ENCODE results near the gene KRAS. TPM values are rescaled to one million over a fixed set of nuclear protein-coding genes. Genes with fewer than 3 reads are reported as not detected.

KRAS gene
- total and polyA plus RNA-seq, 2 experiments from 2014 or later = 14.2 to 44.6 TPM

DNA sequence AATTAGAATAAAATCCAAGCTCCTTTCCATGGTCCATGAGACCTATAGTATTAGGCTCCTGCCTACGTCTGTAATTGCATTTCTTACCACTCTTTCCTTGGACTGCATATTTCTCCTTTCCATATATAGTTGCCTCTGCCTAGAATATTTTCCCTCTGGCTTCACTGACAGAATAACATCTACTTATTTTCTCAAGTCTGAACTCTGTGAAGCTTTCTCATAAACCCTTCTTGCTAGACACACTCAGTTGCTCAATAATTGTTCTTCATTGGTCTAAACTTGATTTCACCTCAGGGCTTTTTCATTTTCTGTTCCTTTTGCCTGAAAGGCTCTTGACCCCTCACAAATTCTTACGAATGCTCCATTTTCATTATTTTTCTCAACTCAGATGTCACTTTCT, 36.9 kb upstream of the KRAS start:
- Histone ChIP-seq H3K4me2 (ENCODE audit: unreplicated experiment) (no peak overlapping the region), H3K9ac (no peak overlapping the region), H3K4me1 (ENCODE audit: insufficient read depth) (no peaks in the 10 kb centered on the region), H2AFZ (no peak overlapping the region), H3K79me2 (ENCODE audit: insufficient read depth) (no peaks in the 10 kb centered on the region), H3K27ac (no peak overlapping the region), H3K27me3 (replicated peaks; ENCODE audit: insufficient read depth) (no peaks in the 10 kb centered on the region), H3K4me3 (no peak overlapping the region), H3K36me3 (ENCODE audit: low read depth) (no peaks in the 10 kb centered on the region), H4K20me1 (ENCODE audit: insufficient read depth) (no peaks in the 10 kb centered on the region), H3F3A (ENCODE audit: insufficient read depth) (no peaks in the 10 kb centered on the region), H3K9me3 (ENCODE audit: low read depth) (no peaks in the 10 kb centered on the region), H3K9me2 (ENCODE audit: insufficient read depth) (no peaks in the 10 kb centered on the region)
- no peak for DNase-seq
- no peak for TF ChIP-seq EZH2phosphoT487 (IDR thresholded peaks at IDR 0.05; ENCODE audit: insufficient read depth, low read depth)
- no peak for TF ChIP-seq EZH2 (IDR thresholded peaks at IDR 0.05; ENCODE audit: insufficient read depth, poor library complexity, severe bottlenecking)
- WGBS, 2 experiments (ENCODE audit: low coverage in 1 of 2, low lambda C conversion rate in 2 of 2, missing lambda C conversion rate in 2 of 2) = 49 to 50% methylated on average over 2 of the region's 2 CpGs
- in situ Hi-C loops (cut with MboI) = no loop called here

DNA sequence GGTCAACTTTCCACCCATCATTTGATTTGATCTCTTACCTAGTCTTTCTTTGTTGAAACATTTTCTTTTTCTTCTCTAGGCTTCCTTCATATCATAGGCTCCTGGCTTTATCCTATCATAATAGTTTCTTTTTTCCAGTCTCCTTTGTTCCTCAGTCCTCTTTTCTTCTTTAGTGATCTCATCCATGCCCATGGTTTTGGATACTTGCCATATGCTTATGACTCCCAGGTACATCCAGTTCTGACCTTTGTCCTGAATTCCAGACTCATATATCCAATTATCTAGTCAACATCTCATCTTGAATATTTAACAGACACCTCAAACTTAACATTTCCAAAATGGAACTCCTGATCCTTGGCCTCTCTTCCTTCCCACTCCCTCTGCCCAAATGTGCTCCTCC, 36.1 kb upstream of the KRAS start:
- Histone ChIP-seq H3K9me3 (ENCODE audit: low read depth) (no peaks in the 10 kb centered on the region), H3K9ac (no peak overlapping the region), H3K36me3 (ENCODE audit: low read depth) (no peaks in the 10 kb centered on the region), H3K4me3 (no peak overlapping the region), H3K27ac (no peak overlapping the region), H3K4me1 (ENCODE audit: insufficient read depth) (no peaks in the 10 kb centered on the region), H3K27me3 (replicated peaks; ENCODE audit: insufficient read depth) (no peaks in the 10 kb centered on the region), H2AFZ (no peak overlapping the region), H4K20me1 (ENCODE audit: insufficient read depth) (no peaks in the 10 kb centered on the region), H3K9me2 (ENCODE audit: insufficient read depth) (no peaks in the 10 kb centered on the region), H3F3A (ENCODE audit: insufficient read depth) (no peaks in the 10 kb centered on the region), H3K79me2 (ENCODE audit: insufficient read depth) (no peaks in the 10 kb centered on the region), H3K4me2 (ENCODE audit: unreplicated experiment) (no peak overlapping the region)
- no peak for TF ChIP-seq EZH2phosphoT487 (IDR thresholded peaks at IDR 0.05; ENCODE audit: insufficient read depth, low read depth)
- TF ChIP-seq EZH2 (IDR thresholded peaks at IDR 0.05; ENCODE audit: insufficient read depth, poor library complexity, severe bottlenecking) = no peak
- DNase-seq = no peak
- in situ Hi-C loops (cut with MboI) = no loop called here

DNA sequence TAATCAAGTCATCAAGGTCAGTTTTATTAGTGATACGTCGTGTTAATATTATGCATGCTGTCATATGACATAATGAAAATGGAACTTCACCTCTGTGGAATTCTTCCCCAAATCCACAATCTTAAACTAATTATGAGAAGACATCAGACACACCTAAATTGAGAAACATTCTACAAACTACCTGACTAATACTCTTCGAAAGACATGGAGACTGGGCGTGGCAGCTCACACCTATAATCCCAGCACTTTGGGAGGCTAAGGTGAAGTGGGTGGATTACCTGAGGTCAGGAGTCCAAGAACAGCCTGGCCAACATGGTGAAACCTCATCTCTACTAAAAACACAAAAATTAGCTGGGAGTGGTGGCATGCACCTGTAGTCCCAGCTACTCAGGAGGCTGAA, 33.3 kb upstream of the KRAS start:
- H2AFZ ChIP-seq = no peak overlapping the region
- 93 to 96% methylated on average over 4 of the region's 4 CpGs for whole genome bisulfite sequencing, 2 experiments (ENCODE audit: low coverage in 1 of 2, low lambda C conversion rate in 2 of 2, missing lambda C conversion rate in 2 of 2)
- H3K4me1 ChIP-seq (ENCODE audit: insufficient read depth) = no peaks in the 10 kb centered on the region
- H3K27me3 ChIP-seq (replicated peaks; ENCODE audit: insufficient read depth) = no peaks in the 10 kb centered on the region
- no peak for DNase-seq
- TF ChIP-seq EZH2 (IDR thresholded peaks at IDR 0.05; ENCODE audit: insufficient read depth, poor library complexity, severe bottlenecking) = no peak
- TF ChIP-seq EZH2phosphoT487 (IDR thresholded peaks at IDR 0.05; ENCODE audit: insufficient read depth, low read depth) = no peak
- in situ Hi-C loops (cut with MboI) = no loop called here
- no peak overlapping the region for H3K4me2 ChIP-seq (ENCODE audit: unreplicated experiment)
- no peak overlapping the region for H3K4me3 ChIP-seq
- no peaks in the 10 kb centered on the region for H3K79me2 ChIP-seq (ENCODE audit: insufficient read depth)
- no peaks in the 10 kb centered on the region for H4K20me1 ChIP-seq (ENCODE audit: insufficient read depth)
- H3K27ac ChIP-seq = no peak overlapping the region
- no peaks in the 10 kb centered on the region for H3K9me3 ChIP-seq (ENCODE audit: low read depth)
- no peak overlapping the region for H3K9ac ChIP-seq
- no peaks in the 10 kb centered on the region for H3K9me2 ChIP-seq (ENCODE audit: insufficient read depth)
- no peaks in the 10 kb centered on the region for H3K36me3 ChIP-seq (ENCODE audit: low read depth)
- H3F3A ChIP-seq (ENCODE audit: insufficient read depth) = no peaks in the 10 kb centered on the region

DNA sequence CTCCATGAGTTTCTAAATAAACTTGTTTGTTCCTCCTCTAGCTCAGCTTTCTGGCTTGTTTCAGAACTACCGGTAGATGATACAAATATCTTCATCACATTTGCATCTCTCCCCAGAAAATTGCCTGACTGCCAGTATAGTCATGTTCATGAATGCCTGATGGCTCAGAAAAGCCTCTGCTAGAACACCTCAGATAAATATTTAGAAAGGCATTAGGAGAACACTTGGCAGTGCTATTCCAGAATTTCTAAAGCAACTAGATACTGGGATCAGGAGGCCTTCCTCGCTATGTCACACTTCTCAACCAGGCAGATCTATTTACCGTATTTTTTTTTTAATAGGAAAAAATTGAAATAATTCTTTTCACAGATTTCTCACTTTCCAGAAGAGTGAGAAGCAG, 32.3 kb upstream of the KRAS start:
- no peak for TF ChIP-seq EZH2 (IDR thresholded peaks at IDR 0.05; ENCODE audit: insufficient read depth, poor library complexity, severe bottlenecking)
- H3K9me3 ChIP-seq (ENCODE audit: low read depth) = no peaks in the 10 kb centered on the region
- no peaks in the 10 kb centered on the region for H3K36me3 ChIP-seq (ENCODE audit: low read depth)
- no peak overlapping the region for H3K27ac ChIP-seq
- H3K4me2 ChIP-seq (ENCODE audit: unreplicated experiment) = no peak overlapping the region
- WGBS, 2 experiments (ENCODE audit: low coverage in 1 of 2, low lambda C conversion rate in 2 of 2, missing lambda C conversion rate in 2 of 2) = 84% methylated on average over 3 of the region's 3 CpGs
- no peaks in the 10 kb centered on the region for H3K79me2 ChIP-seq (ENCODE audit: insufficient read depth)
- in situ Hi-C loops (cut with MboI) = no loop called here
- H2AFZ ChIP-seq = peak overlapping the region; percentile 2; the same call in 1 of the 2 replicates
- DNase-seq = no peak
- H3K9ac ChIP-seq = no peak overlapping the region
- H3K27me3 ChIP-seq (replicated peaks; ENCODE audit: insufficient read depth) = no peaks in the 10 kb centered on the region
- H3K4me3 ChIP-seq = no peak overlapping the region
- H3K4me1 ChIP-seq (ENCODE audit: insufficient read depth) = no peaks in the 10 kb centered on the region
- no peaks in the 10 kb centered on the region for H3F3A ChIP-seq (ENCODE audit: insufficient read depth)
- no peaks in the 10 kb centered on the region for H3K9me2 ChIP-seq (ENCODE audit: insufficient read depth)
- H4K20me1 ChIP-seq (ENCODE audit: insufficient read depth) = no peaks in the 10 kb centered on the region

DNA sequence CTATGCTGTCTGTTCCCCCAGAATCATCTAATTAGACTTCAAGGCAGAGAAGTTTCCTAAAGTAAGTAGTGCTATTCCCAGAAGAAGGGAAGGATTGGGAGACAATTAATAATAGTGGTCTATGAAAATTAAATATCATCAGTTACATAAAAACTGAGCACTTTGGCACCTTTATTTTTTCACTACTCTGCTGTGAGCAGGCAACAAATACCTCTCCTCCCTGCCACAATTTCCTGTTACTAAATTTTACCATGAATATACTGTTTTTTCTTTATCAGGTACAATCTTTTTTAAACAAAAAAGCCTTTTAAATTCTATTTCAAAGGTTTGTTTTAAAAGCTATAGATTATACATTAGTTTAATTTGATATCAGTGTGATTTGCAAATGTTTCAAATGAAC, 29.4 kb upstream of the KRAS start:
- no peak overlapping the region for H3K27ac ChIP-seq
- no peaks in the 10 kb centered on the region for H4K20me1 ChIP-seq (ENCODE audit: insufficient read depth)
- no peak overlapping the region for H3K9ac ChIP-seq
- H3K4me3 ChIP-seq = no peak overlapping the region
- no peaks in the 10 kb centered on the region for H3K36me3 ChIP-seq (ENCODE audit: low read depth)
- H3K9me3 ChIP-seq (ENCODE audit: low read depth) = no peaks in the 10 kb centered on the region
- TF ChIP-seq EZH2phosphoT487 (IDR thresholded peaks at IDR 0.05; ENCODE audit: insufficient read depth, low read depth) (no peak), EZH2 (IDR thresholded peaks at IDR 0.05; ENCODE audit: insufficient read depth, poor library complexity, severe bottlenecking) (no peak)
- in situ Hi-C loops (cut with MboI) = no loop called here
- H3K9me2 ChIP-seq (ENCODE audit: insufficient read depth) = no peaks in the 10 kb centered on the region
- DNase-seq = no peak
- H3K79me2 ChIP-seq (ENCODE audit: insufficient read depth) = no peaks in the 10 kb centered on the region
- 0 out of 2 replicates have a peak, but pooled peaks cover 3% of the 10 kb centered on the region for H3K4me1 ChIP-seq (ENCODE audit: insufficient read depth)
- no peaks in the 10 kb centered on the region for H3K27me3 ChIP-seq (replicated peaks; ENCODE audit: insufficient read depth)
- no peak overlapping the region for H3K4me2 ChIP-seq (ENCODE audit: unreplicated experiment)
- no peaks in the 10 kb centered on the region for H3F3A ChIP-seq (ENCODE audit: insufficient read depth)
- no peak overlapping the region for H2AFZ ChIP-seq

All from GM23248 (cell line).